Mucosa of descending colon (tissue), 3 donors: ENCODE results near the gene LTN1. TPM values are rescaled to one million over a fixed set of nuclear protein-coding genes. Genes with fewer than 3 reads are reported as not detected.

Source experiments
- ATAC-seq: fragments of 200-7000 bp; cut with Tn5 transposase; one replicate; pipeline ENCODE4 v1.9.1; 2020; ENCODE audit warnings: mild to moderate bottlenecking, moderate library complexity
- DNase-seq, 3 donors: peaks; one replicate each; pipeline ENCODE4 v3.0.0-alpha.2; 2020
- H3K36me3 ChIP-seq: fragments of 200-600 bp; one replicate; pipeline ENCODE4 v1.8.0; 2021; ENCODE audit warnings: low read depth, mild to moderate bottlenecking
- H3K4me1 ChIP-seq: fragments of 200-600 bp; one replicate; pipeline ENCODE4 v1.8.0; 2021; ENCODE audit warnings: low read depth, mild to moderate bottlenecking
- H3K4me3 ChIP-seq: fragments of 200-600 bp; one replicate; pipeline ENCODE4 v1.8.0; 2021; ENCODE audit warnings: mild to moderate bottlenecking
- H3K9me3 ChIP-seq: fragments of 200-600 bp; one replicate; pipeline ENCODE4 v1.8.0; 2021; ENCODE audit warnings: mild to moderate bottlenecking
- intact Hi-C, 2 donors: fragments of 100-400 bp; cut with DNase I in 1 of 2; cut with micrococcal nuclease in 1 of 2; formaldehyde crosslinking; loops; one replicate each; pipeline versions ENCODE4 v1.11.0 to v1.11.1; 2022; cut with DNase I, micrococcal nuclease
- total RNA-seq, 3 donors: library from RNA; stranded (reverse); fragmentation: NEBNext Ultra II Directional in 2 of 3; extraction: Animal tissue kit (Norgen Biotek cat#: 25700) in 2 of 3; gene quantifications; one replicate each; pipeline versions ENCODE4 v1.2.1 to v1.2.4, GENCODE V29; 2021 to 2023
- TF ChIP-seq, protein P1 (sequence below): fragments of 200-600 bp; IDR thresholded peaks from one replicate; pipeline ENCODE4 v1.8.0; 2022; ENCODE audit warnings: antibody characterized with exemption, mild to moderate bottlenecking
- donor health status: DM: no; HTN: no; CAD: no; lungs with moderate emphysema.
- donor health status: DM: no; HTN: no; CAD: no.
- donor health status: DM: no; HTN: yes; CAD: no.

The LTN1 gene
- total RNA-seq, 3 donors from 2014 or later: 24.5 to 32.7 (median 30.9) TPM

DNA sequence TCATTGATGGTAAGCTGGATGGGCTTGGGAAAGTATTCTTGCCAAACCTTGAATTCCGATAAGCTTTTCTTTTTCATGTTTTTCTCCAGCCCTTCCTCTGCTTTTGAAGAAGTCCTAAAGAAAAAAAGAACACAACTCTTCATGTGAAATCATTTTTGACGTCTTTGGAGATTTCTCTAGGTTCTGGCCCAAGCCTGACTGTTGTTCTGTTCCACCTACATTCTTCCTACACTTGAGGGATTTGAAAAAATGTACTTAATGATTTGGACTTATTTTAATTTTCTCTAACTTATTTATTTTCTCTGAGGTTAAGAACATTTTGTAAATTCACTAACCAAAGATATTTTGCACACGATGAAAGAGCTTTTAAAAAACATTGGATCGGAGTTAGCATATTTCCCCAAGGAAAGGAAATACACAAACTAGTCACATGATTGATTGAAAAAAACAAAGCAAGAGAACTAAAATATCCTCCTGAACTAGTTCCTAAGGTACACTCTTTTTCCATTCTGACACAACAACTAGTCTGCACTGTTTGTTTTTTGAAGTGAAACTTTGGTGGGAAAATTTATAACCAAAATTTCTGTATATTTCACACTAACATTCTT is 82.3 kb downstream of the LTN1 start:
- Histone ChIP-seq H3K36me3 (no peaks in the 10 kb centered on the region), H3K4me3 (no peak overlapping the region), H3K4me1 (no peaks in the 10 kb centered on the region), H3K9me3 (no peaks in the 10 kb centered on the region)
- TF ChIP-seq, protein P1, sequence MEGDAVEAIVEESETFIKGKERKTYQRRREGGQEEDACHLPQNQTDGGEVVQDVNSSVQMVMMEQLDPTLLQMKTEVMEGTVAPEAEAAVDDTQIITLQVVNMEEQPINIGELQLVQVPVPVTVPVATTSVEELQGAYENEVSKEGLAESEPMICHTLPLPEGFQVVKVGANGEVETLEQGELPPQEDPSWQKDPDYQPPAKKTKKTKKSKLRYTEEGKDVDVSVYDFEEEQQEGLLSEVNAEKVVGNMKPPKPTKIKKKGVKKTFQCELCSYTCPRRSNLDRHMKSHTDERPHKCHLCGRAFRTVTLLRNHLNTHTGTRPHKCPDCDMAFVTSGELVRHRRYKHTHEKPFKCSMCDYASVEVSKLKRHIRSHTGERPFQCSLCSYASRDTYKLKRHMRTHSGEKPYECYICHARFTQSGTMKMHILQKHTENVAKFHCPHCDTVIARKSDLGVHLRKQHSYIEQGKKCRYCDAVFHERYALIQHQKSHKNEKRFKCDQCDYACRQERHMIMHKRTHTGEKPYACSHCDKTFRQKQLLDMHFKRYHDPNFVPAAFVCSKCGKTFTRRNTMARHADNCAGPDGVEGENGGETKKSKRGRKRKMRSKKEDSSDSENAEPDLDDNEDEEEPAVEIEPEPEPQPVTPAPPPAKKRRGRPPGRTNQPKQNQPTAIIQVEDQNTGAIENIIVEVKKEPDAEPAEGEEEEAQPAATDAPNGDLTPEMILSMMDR: no peak
- no peak for DNase-seq
- intact Hi-C loops: no loop called here
- no peak for ATAC-seq

DNA sequence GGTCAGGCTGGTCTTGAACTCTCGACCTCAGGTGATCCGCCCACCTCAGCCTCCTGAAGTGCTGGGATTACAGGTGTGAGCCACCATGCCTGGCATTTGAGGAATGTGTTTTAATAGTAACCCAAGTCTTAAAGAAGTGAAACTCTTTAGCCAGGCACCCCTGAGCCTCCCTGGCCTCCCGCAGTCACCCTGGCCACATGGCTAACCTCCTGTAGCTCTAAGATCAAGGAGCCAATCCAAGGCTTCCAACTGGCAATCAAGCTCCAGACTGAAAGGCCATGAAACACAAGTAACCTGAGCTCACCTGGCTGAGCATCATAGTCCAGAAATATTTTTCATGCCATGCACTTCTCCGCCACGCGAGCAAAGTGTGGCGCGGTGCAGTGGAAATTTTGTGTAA is 84.3 kb downstream of the LTN1 start:
- ATAC-seq (no peak), DNase-seq (no peak)
- no peaks in the 10 kb centered on the region for H3K9me3 ChIP-seq
- no peak overlapping the region for H3K4me3 ChIP-seq
- intact Hi-C loops: no loop called here
- no peaks in the 10 kb centered on the region for H3K36me3 ChIP-seq
- TF ChIP-seq, protein P1: no peak
- H3K4me1 ChIP-seq: no peaks in the 10 kb centered on the region

DNA sequence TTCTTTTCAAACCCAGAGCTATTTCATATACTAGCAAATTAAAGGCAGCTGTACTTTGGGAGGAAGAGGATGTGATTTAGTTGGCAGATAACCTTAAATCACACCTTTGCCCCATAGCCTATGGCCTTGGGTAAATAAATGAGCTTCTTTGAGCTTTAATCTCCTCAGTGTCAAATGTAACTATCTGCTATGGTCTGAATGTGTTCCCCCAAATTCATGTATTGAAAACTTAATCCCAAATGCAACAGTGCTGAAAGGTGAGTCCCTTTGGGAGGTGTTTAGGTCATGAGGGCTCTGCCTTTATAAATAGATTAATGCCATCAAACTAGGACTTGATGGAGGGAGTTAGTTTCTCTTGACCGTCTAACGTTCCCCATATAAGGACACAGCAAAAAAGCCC is 85.8 kb downstream of the LTN1 start:
- Histone ChIP-seq H3K36me3 (no peaks in the 10 kb centered on the region), H3K9me3 (no peaks in the 10 kb centered on the region), H3K4me3 (no peak overlapping the region), H3K4me1 (no peaks in the 10 kb centered on the region)
- no peak for DNase-seq
- no peak for ATAC-seq
- TF ChIP-seq, protein P1: no peak
- intact Hi-C loops: no loop called here

DNA sequence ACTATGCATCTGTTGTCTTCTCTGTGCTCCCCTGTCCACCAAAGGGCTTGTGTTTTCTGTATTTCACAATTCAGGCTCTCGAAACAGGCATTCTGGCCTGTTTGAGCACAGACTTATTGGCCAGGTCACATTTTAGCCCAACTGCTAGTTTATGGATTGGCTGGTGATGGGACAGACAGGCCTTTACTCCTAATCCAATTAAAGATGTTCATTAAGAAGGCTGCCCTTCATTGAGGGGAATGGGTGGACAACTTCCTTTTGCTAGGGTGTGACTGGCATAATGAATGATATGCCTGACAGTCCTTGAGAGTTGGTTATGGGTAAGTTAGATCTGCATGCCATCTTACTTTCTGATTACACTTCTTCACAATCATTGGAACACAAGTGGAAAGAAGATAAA is 86.4 kb downstream of the LTN1 start:
- no peaks in the 10 kb centered on the region for H3K9me3 ChIP-seq
- no peak for DNase-seq
- H3K36me3 ChIP-seq: no peaks in the 10 kb centered on the region
- intact Hi-C loops: no loop called here
- no peaks in the 10 kb centered on the region for H3K4me1 ChIP-seq
- no peak for ATAC-seq
- TF ChIP-seq, protein P1: no peak
- no peak overlapping the region for H3K4me3 ChIP-seq

DNA sequence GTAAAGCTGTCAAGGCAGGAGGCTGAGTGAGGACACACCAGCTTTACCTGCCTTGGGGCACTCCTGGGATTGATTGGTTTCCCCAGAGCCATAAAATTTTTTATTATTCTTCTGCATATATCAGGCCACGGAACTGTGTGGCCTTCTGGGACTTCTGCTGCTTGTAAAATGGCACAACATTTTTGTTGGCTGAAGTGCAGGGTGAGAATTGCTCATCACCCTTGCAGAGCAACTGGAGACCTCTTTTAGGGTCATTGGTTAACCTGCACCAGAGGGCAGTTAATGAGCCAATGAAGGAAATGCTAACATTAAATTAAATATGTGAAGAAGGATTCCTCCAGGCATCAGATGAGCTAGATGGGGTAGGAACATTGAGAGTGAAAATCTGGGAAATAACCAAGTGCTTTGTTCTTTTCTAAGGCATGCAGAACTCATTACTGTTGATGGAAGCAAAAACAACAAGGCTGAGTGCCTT is 87.7 kb downstream of the LTN1 start:
- Histone ChIP-seq H3K36me3 (no peaks in the 10 kb centered on the region), H3K4me1 (no peaks in the 10 kb centered on the region), H3K4me3 (no peak overlapping the region), H3K9me3 (no peaks in the 10 kb centered on the region)
- intact Hi-C loops: no loop called here
- ATAC-seq (peak; percentile 93), DNase-seq (peak in 2 of 3 donors; percentile 25 to 51)
- TF ChIP-seq, protein P1: no peak

DNA sequence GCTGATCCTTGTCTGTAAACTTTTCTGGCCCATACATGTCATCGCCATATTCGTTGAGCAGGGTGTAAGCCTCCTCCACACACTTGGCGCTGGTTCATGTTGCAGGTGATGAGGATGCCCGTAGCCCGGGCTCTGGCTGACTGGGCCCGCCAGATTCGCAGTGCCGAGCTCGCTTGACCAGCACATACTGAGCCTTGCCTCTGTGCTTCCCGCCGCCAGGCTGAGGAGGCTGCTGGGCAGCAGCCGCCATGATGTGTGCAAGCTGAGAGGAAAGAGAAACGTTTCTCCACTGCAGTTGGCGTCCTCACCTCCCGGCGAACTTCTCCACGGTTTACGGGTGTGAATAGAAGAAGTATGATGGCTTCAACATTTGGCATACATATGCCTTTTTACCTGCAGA is 89.2 kb downstream of the LTN1 start:
- Histone ChIP-seq H3K4me3 (no peak overlapping the region), H3K9me3 (no peaks in the 10 kb centered on the region), H3K4me1 (no peaks in the 10 kb centered on the region), H3K36me3 (no peaks in the 10 kb centered on the region)
- intact Hi-C loops: no loop called here
- TF ChIP-seq, protein P1: no peak
- ATAC-seq (no peak), DNase-seq (no peak)
